ENCODE measurements around the gene UBE2J1.

DNA sequence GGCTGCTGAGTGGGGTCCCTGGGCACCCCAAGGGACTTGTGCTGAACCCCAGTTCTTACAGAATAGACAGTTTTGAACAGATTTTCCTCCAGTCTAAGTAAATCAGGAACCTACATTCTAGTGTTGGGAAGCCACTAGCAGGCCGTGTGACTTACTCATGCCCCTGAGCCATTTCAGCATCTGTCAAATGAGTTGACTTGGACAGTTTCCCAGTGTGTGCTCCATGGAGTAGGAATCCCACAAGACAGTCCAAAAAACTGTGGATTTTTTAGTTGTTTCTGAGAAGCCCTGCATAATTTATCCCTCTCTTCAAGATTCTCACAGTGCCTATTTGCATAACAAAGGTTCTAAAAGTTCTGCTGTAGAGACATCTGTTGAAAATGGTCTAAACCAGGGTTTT is 39.5 kb downstream of the UBE2J1 start:
- TF ChIP-seq CTCF (IDR thresholded peaks at IDR 0.05; ENCODE audit: low read depth, low read length) (no peak), MYC (IDR thresholded peaks at IDR 0.05; ENCODE audit: low read depth, low read length) (no peak), POLR2A (IDR thresholded peaks at IDR 0.05; ENCODE audit: extremely low read depth, insufficient read length) (no peak), MAX (IDR thresholded peaks at IDR 0.05; ENCODE audit: low read depth, low read length) (no peak)
